Inferior parietal cortex (tissue), 1 donor: ENCODE results near the gene MTHFS.
"Not testable (repeated sequence)": the region's sequence is repeated elsewhere in the genome, so short reads cannot be mapped to it uniquely, and the experiment has no call there.

Experiments
- DNase-seq: peaks from one replicate; pipeline ENCODE4 v3.0.0-alpha.2; 2016; ENCODE audit errors: extremely low spot score

MTHFS gene

DNA sequence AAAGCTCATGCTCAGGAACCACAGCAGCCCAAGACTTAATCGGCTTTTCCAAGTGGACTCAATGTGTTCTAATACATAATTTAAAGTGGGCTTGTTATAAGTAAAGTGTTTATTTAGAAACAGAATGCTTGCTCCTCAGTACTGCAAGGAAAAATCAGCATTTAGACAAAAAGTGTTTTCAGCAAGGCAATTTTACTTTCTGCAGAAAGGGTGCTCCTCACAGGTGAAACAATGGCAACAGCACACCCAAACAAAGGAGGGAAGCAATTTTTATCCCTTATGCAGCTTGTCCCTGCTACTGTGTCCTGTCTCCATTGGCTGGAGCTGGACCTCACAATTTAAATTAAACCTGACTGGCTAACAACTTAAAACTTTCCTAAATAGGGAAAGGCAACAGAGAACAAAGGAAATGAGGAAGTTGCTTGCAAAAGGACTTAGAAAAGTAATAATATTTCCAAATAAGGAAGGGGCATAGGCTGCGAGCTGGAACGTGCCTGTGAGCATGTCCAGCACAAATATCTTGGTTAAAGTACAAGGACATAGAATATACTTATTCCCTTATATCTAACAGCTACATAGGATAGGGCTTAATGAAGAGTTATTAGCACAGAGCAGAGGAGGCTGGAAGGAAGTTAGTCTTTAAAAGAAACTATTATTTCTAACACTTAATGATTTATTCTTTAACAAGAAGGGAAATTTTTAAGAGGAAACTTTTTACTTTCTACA, 19.1 kb upstream of the MTHFS start:
- not testable (repeated sequence) for DNase-seq

- no peak for DNase-seq
Observed at GRCh38 chr15:79914728-79915127, 17.9 kb upstream of the MTHFS start.

DNA sequence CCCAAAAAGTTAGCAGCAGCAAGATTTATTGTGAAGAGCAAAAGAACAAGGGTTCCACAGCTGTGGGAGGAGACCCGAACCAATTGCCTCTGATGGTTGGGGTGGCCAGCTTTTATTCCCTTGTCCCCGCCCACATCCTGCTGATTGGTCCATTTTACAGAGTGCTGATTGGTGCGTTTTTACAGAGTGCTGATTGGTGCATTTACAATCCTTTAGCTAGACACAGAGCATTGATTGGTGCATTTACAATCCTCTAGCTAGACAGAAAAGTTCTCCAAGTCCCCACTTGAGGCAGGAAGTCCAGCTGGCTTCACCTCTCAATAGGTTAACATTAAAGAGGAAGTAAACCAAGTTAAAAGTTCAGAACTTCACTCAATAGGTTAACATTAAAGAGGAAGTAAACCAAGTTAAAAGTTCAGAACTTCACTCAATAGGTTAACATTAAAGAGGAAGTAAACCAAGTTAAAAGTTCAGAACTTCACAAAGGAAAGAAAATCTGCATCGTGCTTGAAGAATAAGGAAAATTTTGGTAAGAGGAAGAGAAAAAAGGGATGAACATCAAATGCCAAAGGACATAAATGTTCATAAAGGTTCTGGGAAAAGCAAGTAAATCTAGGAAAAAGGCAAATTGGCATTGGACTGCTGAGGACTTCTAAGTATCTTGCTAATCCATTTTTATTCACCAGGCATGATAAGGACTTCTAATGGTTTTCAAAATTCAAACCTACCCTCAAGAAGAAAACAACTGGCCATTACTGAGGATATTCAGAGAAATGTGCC, 12.9 kb upstream of the MTHFS start:
- not testable (repeated sequence) for DNase-seq

GRCh38 chr15:79904271-79904670, 7.5 kb upstream of the MTHFS start:
- no peak for DNase-seq

DNA sequence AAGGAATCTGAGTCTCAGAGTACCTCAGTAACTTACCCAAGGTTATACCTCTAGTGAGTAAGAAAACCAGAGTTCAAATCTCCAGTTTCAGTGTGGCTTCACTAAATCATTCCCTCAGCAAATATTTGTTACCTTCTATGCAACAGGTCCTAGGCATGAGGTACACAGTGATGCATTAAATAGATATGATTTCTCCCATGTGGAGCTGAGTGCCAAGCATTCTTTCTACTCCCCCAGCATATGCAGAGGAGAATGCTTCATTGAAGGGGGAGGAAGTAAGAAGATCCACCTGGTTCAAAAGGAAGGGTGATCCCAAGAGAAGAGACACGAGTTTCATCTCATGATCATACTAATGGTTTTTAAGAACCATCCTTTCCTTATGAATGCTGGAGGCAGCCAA, 6.8 kb upstream of the MTHFS start:
- DNase-seq = no peak

GRCh38 chr15:79903144-79903543, 6.3 kb upstream of the MTHFS start:
- no peak for DNase-seq

DNA sequence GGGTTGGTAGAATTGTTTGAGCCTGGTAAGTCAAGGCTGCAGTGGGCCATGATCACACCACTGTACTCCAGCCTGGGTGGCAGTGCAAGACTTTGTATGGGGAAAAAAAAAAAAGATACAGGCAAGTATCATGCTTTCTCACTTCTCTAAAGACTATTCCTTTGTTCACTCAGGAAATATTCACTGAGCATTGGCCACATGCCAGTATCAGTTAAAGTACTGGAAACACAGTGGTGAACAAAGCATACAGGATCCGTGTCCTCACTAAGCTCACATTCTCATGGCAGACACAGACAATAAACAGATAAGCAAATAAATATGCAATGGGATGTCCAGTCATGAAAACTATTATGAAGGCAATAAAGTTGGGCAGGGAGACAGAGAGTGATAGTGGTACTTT, 5.1 kb upstream of the MTHFS start:
- DNase-seq = no peak

GRCh38 chr15:79900818-79901378, 4.1 kb upstream of the MTHFS start:
- DNase-seq = not testable (repeated sequence)

GRCh38 chr15:79900087-79900486, 3.3 kb upstream of the MTHFS start:
- no peak for DNase-seq

DNA sequence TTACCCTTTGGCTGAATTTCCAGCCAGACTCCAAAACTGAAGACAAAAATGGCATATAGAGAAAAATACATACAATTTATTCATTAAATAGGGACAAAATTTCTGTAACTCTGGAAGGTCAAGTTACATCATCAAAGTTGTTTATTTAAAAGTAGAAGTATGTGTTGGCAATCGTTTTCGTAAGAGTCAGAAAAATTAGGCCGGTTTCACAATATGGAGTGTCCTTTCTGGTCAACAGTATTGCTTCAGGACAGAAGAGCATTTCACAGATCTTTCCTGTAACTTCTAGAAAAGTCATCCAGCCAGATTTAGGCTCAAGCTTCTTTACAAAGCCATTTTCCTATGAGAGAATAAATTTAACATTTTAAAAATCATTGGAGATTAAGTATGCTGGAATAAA, 2.0 kb upstream of the MTHFS start:
- DNase-seq = not testable (repeated sequence)

- DNase-seq = no peak
Observed at GRCh38 chr15:79898369-79898768, 1.6 kb upstream of the MTHFS start.

GRCh38 chr15:79897701-79898113, 893 bp upstream of the MTHFS start:
- no peak for DNase-seq

DNA sequence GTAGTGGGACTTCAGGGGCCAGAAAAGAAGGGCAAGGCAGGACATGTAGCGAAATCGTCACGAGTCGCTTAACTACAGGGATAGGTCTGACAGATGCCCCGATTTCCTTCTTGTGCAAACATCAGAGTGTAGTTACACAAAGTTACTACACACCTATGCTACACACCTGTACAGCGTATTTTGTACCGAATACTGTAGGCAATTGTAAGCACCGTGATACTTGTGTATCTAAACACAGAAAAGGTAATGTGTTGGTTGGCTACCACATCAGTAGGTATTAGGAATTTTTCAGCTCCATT, 515 bp upstream of the MTHFS start:
- DNase-seq = peak; percentile 55

GRCh38 chr15:79896131-79896633, 632 bp downstream of the MTHFS start:
- DNase-seq = no peak

GRCh38 chr15:79887054-79887930, 9.5 kb downstream of the MTHFS start:
- DNase-seq = no peak

- DNase-seq = no peak
Observed at GRCh38 chr15:79886124-79886523, 10.7 kb downstream of the MTHFS start.

- no peak for DNase-seq
Observed at GRCh38 chr15:79884204-79884596, 12.6 kb downstream of the MTHFS start.

DNA sequence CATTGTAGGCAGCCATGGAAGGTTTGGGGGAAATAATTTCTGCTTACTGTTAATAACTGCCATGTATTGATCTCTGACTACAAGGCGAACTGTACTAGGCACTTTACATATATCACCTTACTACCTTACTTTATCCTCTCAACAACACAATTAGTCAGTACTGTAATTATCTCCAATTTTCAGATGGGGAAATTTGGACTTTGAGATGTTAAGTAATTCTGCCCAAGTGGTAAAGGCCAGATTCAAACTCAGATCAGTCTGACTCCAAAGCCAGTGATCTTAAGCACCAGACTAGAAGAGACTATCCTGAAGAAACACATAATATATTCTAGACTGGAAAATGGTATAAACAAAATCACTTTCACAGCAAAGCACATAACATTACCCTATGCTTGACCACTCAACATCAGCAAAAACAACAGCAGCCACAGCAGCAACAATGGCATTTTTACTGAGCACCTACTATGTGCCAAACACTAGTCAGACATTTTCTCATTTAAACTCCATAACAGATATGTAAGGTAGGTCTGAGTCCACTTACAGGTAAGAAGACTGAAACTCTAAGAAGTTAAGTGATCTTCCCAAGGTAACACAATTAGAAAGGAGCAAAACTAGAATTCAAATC, 13.1 kb downstream of the MTHFS start:
- DNase-seq = no peak

GRCh38 chr15:79881668-79882067, 15.1 kb downstream of the MTHFS start:
- DNase-seq = no peak

DNA sequence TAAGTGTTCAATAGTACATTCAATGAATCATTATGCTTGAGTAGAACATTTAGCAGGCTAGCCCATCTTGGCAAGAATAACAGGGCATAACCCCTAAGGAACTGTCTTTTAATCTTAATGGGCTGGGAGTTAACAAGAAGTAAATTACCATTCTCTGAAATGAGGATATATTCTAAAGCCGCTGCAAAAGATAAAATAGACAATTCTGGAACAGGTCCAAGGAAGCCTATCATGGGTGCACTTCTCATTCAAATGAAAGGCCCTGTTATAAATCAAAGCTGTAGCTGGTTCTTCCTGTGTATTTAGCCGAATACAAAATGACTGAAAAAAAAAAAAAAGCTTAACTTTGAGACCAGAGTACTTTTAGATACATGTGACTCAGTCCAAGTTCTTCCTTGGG, 15.6 kb downstream of the MTHFS start:
- no peak for DNase-seq

GRCh38 chr15:79878078-79878705, 18.6 kb downstream of the MTHFS start:
- DNase-seq = no peak
